IPS-18c (cell line): ENCODE results near the gene KLK15.

Source experiments
- H3K4me3 ChIP-seq: 2 replicates; pipeline ENCODE4 v1.7.0; 2013; ENCODE audit warnings: low read depth, mild to moderate bottlenecking, low read length, moderate library complexity; ENCODE audit not compliant: insufficient read depth
- H3K9me3 ChIP-seq: one replicate; pipeline ENCODE4 v1.6.1; 2013; ENCODE audit warnings: mild to moderate bottlenecking, low read length, moderate library complexity; ENCODE audit not compliant: control insufficient read depth, insufficient read depth

KLK15 gene

DNA sequence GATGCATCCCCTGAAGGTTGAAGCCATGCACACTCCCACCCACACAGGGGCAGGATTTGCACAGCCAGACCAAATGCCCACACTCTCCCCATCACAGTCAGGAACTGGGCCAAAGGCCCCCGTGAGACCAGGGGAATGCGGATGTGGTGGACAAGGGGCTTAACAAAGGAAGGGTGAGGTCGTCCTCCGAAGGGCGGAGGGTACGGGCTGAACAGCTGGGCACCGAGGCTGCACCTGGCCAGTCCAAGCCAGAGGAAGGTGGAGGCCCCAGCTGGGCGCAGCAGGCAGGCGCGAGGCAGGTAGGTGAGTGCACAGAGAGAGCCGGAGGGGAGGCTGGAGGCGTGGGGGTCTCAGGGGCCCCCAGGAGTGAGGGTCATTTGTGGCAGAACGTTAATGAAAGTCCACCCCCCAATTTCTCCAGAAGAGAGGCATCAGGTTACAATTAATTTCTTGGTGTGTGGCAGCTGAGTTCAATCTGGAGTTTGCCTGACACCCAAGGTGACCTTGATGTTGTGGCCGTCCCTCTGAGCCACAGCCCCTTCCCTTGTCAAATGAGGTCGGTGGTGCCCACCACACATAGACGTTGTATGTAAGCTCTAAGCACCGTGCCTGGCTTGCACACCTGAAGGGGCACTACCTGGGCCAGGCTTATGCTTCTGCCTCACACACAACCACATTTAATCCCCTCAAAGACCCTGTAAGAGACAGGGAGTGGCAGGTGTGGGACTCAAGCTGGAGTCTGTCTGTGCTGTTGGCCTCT, 2.9 kb downstream of the KLK15 start:
- Histone ChIP-seq H3K4me3 (no peak overlapping the region), H3K9me3 (peaks cover 3% of the 10 kb centered on the region)

DNA sequence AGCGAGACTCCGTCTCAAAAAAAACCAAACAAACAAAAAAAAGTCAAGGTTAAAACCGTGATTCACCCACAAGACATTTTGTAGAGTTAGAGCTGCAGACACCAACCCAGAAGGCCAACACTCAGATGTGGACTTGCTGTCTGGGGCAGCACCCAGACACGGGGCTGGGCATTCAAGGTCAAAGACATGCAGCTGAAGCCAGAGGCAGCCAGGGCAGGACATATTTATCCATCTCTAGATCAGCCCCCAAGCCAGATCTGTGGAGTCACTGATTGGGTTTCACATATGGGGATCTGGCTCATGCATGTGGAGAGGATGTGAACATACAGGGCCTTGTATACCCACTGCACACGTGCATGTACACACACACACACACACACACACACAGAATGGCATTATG, 3.6 kb downstream of the KLK15 start:
- no peak overlapping the region for H3K4me3 ChIP-seq
- peaks cover 3% of the 10 kb centered on the region for H3K9me3 ChIP-seq

DNA sequence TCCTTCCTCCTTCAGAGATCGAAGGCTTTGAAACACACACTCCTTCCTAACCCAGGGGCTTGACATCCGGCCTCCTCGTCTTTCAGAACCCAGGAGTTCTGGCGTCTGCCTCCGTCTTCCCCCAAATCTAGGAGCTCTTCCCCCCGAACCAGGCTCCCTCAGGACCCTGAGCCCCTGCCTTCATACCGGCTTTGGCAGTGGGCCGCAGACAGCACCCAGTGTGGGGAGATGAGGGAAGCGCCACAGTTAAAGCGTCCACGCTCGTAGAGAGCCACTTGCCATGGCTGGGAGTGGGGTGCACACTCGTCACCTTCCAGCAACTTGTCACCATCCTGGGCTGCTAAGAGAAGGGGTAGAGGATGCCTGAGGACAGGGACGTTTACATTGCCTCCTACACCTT, 5.9 kb downstream of the KLK15 start:
- Histone ChIP-seq H3K4me3 (no peak overlapping the region), H3K9me3 (peaks cover 3% of the 10 kb centered on the region)

DNA sequence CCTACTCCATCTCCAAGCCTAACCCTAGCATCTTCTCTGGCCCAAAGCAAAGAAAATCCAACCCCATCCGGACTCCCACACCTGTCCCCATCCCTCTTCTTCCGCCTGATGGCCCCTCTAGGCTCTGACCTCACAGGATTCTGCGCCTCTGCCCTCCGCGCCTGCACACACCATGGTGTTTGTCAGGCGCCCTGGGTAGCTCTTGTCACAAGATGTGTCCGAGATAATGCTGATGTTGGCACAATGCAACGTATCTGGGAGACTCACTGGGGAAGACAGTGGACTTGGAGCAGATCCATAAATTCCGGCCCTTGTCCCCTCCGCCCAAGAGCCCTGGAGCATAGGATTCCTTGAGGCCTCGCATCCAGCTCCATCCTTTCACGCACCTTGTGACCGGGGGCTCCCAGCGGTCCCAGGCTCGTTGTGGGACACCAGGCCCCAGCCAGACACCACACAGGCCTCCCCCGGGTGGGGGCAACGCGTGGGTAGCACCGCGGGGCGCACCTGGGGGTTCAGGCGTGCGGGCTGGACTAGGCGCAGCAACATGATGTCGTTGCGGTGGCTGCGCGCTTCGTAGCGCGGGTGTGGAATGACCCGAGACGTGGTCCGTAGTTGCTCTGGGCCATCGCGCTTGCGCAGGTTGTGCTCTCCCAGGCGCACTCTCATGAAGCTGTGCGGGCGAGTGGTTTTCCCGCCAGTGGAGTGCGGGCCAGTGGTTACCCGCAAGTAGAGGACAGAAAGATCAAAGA, 6.7 kb downstream of the KLK15 start:
- peaks cover 3% of the 10 kb centered on the region for H3K9me3 ChIP-seq
- H3K4me3 ChIP-seq = no peak overlapping the region

DNA sequence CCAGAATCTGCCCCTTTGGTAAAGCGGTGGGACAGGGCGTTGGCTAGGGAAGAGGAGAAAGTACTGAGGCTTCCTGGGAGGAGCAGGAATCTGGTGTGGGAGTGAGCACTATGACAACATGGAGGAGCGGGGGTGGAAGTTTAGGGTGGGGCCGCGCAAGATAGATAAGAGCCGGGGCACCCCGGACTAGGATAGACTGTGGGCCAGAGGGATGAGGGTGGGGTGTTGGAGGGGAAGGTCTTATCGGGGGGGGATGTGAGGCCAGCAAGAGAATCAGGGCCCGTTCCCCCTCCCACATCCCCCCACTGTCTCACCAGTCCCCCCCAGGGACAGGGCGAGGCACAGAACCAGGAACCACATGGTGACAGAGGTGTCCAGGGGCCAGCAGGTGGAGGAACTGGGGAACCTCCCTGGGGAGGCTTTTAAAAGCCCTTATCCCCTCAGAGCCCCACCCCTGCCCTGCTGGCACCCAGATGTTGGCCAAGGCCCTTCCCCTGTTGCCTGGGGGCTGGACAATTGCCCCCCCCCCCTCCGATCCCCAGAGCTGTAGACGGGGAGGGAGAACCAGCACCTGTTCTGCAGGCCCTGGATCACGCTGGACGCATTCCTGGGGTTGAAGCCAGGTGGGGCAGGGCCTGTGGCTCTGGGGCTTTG, 9.9 kb downstream of the KLK15 start, which contains the start of gene KLK1:
KLK1 (minus strand) TSS at position 399 of the 654 bp plus-strand sequence; CDS start at position 360, 39 bp downstream.
- no peak within 1 kb of the TSS for H3K4me3 ChIP-seq
- H3K9me3 ChIP-seq = peaks cover 3% of the 10 kb centered on the region

DNA sequence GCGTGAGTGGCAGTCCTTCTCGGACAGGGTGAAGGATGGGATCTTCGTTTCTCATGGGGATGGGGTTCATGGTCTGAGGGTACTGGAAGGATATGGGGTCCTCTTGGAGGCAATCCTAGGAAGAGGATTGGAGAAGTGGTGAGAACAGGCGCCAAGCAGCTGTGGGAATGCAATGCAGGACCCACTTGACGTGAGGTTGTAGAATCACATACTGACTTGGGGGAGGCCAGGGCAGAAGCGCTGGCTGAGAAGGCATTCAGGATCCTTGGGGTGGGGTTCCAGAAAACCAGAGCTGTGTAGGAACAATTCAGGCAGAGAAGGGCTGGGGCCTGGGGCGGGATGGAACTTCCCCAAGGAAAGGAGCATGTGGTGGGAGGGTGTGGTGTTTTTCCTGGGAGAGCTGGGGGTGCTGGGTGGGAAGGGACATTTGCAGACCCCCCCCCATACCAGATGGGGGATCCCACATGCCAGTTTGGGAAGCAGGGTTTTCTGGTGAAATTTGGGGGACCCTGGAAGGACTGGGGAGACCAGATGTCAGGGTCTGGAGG, 10.6 kb downstream of the KLK15 start:
- H3K9me3 ChIP-seq = peaks cover 3% of the 10 kb centered on the region
- H3K4me3 ChIP-seq = no peak overlapping the region

DNA sequence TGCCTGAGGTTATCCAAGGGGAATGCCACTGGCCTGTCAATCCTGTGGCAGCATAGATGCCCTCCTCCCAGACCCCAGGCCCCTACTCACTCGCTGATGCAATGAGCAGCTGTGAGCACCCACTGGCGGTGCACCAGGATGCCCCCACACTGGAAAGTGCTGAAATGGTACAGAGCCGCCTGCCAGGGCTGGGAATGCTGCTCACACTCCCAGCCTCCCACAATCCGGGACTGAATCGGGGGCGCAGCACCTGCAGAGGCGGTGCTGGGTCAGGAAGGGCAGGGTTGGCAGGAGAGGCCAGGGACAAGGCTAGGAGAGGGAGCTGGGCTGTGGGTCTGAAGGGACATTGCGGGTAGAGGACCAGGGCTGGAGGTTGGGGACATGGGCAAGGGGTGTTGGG, 11.8 kb downstream of the KLK15 start:
- no peak overlapping the region for H3K4me3 ChIP-seq
- H3K9me3 ChIP-seq = peaks cover 3% of the 10 kb centered on the region

DNA sequence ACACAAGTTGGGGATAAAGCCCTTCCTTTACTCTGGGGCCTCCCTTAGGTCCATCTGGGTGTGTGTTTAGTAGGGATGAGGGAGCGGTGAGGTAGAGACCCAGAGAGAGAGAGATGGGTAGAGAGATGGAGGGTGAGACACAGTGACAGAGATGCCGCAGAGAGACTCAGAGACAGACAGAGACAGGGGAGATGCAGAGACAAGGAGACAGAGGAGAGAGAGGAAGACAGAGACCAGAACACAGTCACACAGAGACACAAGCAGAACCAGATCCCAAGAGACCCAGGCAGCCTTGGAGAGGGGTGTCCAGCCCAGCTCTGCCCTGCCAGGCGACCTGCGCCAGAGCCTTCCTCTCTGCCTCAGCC, 12.1 kb downstream of the KLK15 start:
- Histone ChIP-seq H3K4me3 (no peak overlapping the region), H3K9me3 (peaks cover 3% of the 10 kb centered on the region)

DNA sequence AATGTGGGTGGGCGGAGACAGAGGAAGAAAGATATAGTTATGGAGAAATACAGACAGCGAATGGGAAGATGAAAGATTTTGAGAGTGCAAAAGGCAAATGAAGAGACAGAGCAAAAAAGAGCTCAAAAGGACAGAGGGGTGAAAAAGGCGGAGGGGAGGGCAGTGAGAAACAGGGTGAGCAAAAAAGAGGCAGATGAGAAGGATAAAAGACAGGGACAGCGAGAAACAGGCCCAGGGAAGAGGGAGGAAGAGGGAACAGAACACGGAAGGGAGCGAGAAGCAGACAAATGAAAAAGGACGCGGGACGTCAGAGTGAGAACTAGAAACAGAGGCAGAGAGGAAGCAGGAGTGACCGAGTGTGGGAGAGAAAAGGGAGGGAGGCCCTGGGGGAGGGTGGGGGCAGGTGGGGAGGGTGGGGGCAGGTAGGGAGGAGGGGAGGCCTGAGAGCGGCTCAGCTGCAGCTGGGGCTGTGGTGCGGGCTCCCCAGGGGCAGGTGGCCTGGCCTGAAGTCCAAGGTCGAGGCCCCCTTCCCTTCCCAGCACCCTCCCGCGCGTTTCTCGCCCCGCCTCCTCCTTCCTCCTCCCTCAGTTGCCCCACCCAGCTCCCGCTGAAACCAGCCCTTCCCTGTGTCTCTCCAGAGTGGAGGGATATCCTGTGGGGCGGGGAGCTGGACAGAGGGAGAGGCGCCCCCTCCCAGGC, 12.7 kb downstream of the KLK15 start:
- peak overlapping the region; percentile 28; the same call in 1 of the 2 replicates for H3K4me3 ChIP-seq
- H3K9me3 ChIP-seq = peaks cover under 1% of the 10 kb centered on the region

DNA sequence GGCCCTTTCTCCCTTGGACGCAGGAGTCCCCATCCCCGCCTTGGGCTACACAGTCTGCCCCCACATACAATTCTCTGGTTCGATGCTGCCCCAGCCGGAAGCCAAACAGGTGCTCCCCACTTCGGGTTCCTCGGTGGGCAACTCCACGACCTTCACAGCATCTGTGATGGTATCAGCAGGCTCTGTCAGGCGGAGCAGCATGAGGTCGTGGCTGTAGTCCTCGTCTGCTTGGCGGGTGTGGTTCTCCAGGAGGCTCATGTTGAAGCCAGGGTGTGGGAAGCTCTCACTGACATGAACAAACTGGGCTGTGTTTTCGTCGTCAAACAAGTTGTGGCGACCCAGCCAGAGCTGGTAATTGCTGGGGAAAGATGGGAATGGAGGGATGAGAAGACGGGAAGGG, 13.3 kb downstream of the KLK15 start:
- Histone ChIP-seq H3K9me3 (no peaks in the 10 kb centered on the region), H3K4me3 (peak overlapping the region; percentile 36)

DNA sequence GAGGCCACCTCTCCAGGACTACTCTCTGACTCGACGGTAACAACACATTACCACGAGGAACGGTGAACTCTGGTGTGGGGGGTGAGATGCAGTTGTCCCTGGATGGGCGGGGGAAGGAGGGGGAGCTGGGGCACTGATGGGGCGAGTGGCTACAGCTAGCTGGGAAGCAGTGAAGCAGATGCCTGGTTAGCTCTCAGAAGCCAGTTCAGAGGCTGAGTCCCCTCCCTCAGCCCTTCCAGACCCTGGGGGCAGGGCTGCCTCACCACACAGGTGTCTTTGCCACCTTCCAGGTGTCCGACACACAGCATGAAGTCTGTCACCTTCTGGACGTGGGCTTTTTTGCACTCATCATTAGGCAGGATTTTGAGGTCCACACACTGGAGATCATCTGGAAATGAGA, 13.7 kb downstream of the KLK15 start:
- no peak overlapping the region for H3K4me3 ChIP-seq
- no peaks in the 10 kb centered on the region for H3K9me3 ChIP-seq

DNA sequence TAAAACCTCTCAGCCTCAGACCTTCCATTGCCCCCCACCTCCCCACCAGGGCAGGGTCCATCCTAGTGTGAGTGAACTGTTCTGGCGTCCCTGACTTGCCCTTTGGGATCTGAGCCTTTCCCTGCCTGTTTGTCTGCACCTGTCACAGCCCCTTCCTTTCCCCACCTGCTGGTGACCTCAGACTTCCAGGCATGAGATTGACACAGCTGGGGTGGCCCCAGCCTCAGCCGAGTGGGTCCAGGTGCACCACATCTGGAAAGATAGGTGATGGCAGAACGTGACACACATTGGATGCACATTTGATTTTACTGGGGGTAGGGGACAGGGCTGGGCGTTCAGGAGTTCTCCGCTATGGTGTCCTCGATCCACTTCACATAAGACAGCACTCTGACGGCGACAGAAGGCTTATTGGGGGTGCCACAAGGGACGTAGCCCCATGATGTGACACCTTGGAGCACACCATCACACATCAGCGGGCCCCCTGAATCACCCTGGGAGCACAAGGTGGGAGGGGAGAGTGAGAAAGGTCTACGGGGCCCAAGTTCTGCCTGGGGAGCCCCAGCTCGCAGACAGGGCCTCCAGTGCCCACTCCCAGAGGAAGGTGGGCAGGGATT, 14.4 kb downstream of the KLK15 start:
- Histone ChIP-seq H3K9me3 (no peaks in the 10 kb centered on the region), H3K4me3 (peak overlapping the region; percentile 86; the same call in 1 of the 2 replicates)

DNA sequence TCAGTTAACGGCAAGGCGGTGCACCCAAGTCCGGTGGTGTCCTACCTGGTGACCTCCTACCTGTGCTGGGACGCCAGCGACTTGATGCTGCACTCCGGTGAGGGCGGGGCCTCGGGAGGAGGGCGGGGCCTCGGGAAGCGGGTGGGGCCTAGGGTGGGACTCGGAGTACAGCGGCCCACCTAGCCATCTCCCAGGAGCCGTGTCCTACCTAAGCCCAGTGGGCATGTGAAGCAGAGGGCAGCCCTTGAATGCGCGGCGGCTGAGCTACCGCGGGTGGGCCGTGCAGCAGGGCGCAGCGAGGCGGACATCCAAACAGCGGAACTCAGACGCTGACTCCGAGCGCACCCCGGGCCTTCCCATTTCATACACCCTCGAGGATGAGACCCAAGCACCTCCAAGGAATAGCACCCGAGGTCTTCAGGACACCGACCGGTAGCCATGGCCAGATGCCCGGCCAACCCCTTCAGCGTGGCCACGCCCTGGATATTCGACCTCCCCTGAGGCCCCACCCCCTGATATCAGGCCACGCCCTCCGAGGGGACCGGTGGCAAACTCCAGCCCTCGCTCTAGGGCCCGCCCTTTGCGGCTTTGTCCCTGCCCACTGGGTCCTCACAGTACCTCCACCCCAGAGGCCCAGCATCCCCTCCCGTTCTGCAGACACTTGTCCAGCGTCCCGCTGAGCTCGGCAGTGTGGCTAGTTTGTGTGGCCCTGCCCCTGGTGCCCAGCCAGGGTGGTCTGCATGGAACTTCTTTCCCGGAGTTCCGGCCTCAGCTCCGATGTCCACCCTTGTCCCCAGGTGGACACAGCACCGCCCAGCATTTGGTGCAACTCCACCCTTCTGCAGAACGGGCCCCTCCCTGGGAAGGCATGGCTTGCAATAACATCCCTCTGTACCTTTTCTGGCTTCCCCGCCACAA, 15.2 kb downstream of the KLK15 start:
- Histone ChIP-seq H3K4me3 (peak overlapping the region; percentile 86), H3K9me3 (no peaks in the 10 kb centered on the region)

DNA sequence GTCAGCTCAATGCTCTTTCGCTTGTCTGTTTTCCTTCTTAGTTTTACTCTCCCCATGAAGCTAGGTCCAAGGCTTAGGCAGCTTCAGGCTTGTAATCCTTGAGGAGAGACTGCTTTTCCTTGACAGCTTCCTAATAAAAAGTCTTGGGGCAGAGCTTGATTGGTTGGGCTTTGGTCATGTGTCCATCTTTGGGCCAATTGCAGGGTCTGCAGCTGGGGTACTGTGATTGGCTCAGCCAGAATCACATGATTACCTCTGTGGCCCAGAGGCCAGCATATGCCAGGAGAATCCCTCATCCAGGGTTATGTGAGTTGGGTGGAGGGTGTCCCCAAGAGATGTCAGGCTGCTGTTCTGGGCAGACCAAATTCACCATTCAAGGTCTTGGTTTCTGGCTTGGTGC, 17.9 kb downstream of the KLK15 start:
- Histone ChIP-seq H3K9me3 (no peaks in the 10 kb centered on the region), H3K4me3 (no peak overlapping the region)

DNA sequence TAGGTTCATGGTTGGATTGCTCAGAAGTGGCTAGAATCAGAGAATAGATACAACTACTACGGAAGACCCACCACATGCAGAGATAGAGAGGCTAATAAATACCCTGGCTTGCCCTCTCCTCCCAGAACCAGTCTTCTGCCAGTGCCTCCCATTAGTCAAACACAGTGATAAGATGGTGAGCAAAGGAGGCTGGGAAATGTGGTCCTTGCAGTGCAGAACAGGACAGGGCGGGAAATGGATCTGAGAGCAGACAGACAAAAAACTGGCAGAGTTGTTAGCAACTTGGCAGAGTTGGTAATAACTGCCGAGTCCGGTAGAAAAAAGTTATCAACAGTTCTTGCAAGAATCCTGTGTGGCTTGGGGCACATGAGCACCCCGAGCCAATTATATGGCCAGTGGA, 18.5 kb downstream of the KLK15 start:
- no peak overlapping the region for H3K4me3 ChIP-seq
- no peaks in the 10 kb centered on the region for H3K9me3 ChIP-seq

DNA sequence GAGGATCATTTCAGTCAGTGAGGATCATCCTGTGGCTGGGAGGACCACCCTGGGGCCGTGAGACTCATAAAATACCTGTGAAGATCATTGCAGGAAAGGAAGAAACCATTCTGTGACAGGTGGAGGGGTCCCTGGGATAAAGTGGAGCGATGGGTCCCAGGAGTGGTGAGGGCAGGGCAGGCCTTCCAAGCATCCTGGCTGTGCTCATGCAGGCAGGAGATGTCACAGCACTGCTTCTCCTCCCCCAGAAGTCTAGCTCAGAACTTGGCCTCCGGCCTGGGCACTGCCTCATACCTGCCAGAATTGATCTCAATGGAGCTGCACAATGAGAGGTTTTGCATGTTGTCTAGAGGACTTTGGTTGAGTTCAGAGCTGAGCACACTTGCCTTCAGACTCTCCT, 20.9 kb downstream of the KLK15 start:
- no peak overlapping the region for H3K4me3 ChIP-seq
- H3K9me3 ChIP-seq = no peaks in the 10 kb centered on the region
